OCI-LY7 (cell line): Measurements from ENCODE around the gene PMIS2. TPM values are rescaled to one million over a fixed set of nuclear protein-coding genes. Genes with fewer than 3 reads are reported as not detected.

Experiments used
- Bru-seq: library from RNA; stranded (reverse); fragments of 400-500 nt; gene quantifications from one replicate; lab custom pipeline; 2021; lab: Mats Ljungman, UMichigan
- BruChase-seq, 2 experiments: library from RNA; stranded (reverse); fragments of 400-500 nt; gene quantifications; one replicate each; lab custom pipeline; 2021; lab: Mats Ljungman, UMichigan
- BruUV-seq: library from RNA; stranded (reverse); fragments of 400-500 nt; replicated peaks from 2 replicates; lab custom pipeline; 2021; lab: Mats Ljungman, UMichigan
- CTCF ChIA-PET: fragments of 300-600 bp; sonication (Branson Sonifier 250); formaldehyde crosslinking; loops from one replicate; lab custom pipeline; 2022; ENCODE audit warnings: antibody characterized with exemption; ENCODE audit not compliant: unreplicated experiment; lab: Charles Lee
- POLR2A ChIA-PET: fragments of 300-600 bp; sonication (Branson Sonifier 250); formaldehyde crosslinking; loops from one replicate; lab custom pipeline; 2022; ENCODE audit warnings: antibody characterized with exemption; lab: Charles Lee
- DNase-seq: peaks from one replicate; pipeline ENCODE4 v3.0.0-alpha.2; 2015; ENCODE audit warnings: low spot score
- H2AFZ ChIP-seq: fragments of 200-600 bp; sonication (generic), shearing (Covaris generic); 2 replicates; pipeline ENCODE4 v1.6.1; 2014; ENCODE audit warnings: mild to moderate bottlenecking, antibody characterized with exemption, low read length, moderate library complexity
- H3K27ac ChIP-seq: fragments of 200-600 bp; sonication (generic); 2 replicates; pipeline ENCODE4 v1.5.1; 2014; ENCODE audit warnings: mixed run types, low read depth, mild to moderate bottlenecking, moderate library complexity, low read length, inconsistent platforms; ENCODE audit not compliant: poor library complexity, severe bottlenecking
- H3K36me3 ChIP-seq: fragments of 200-600 bp; sonication (generic); 2 replicates; pipeline ENCODE4 v1.6.1; 2014; ENCODE audit warnings: mild to moderate bottlenecking, antibody characterized with exemption, low read length, moderate library complexity, mixed read lengths; ENCODE audit not compliant: insufficient read depth
- H3K4me1 ChIP-seq: fragments of 200-600 bp; sonication (generic); 2 replicates; pipeline ENCODE4 v1.5.1; 2014; ENCODE audit warnings: mild to moderate bottlenecking, low read length; ENCODE audit not compliant: insufficient read depth, poor library complexity, severe bottlenecking
- H3K4me2 ChIP-seq: fragments of 200-600 bp; sonication (generic); 2 replicates; pipeline ENCODE4 v1.6.1; 2014; ENCODE audit warnings: mild to moderate bottlenecking, low read length
- H3K4me3 ChIP-seq: fragments of 200-600 bp; sonication (generic); 2 replicates; pipeline ENCODE4 v1.5.1; 2014; ENCODE audit warnings: mild to moderate bottlenecking, low read depth, low read length; ENCODE audit not compliant: poor library complexity, severe bottlenecking
- H3K79me2 ChIP-seq: fragments of 200-600 bp; sonication (generic); 2 replicates; pipeline ENCODE4 v1.6.1; 2016; ENCODE audit warnings: low read depth, mild to moderate bottlenecking, low read length, moderate library complexity, mixed read lengths; ENCODE audit not compliant: insufficient read depth
- H3K9me2 ChIP-seq: fragments of 200-600 bp; sonication (generic); 2 replicates; pipeline ENCODE4 v1.6.1; 2016; ENCODE audit warnings: mild to moderate bottlenecking, low read length, mixed read lengths; ENCODE audit not compliant: insufficient read depth
- H3K9me3 ChIP-seq: fragments of 200-600 bp; sonication (generic); 2 replicates; pipeline ENCODE4 v1.6.1; 2014; ENCODE audit warnings: mild to moderate bottlenecking, mixed run types, low read length, mixed read lengths
- H4K20me1 ChIP-seq: fragments of 200-600 bp; sonication (generic); 2 replicates; pipeline ENCODE4 v1.6.1; 2014; ENCODE audit warnings: mild to moderate bottlenecking, antibody characterized with exemption, low read length, moderate library complexity, mixed read lengths; ENCODE audit not compliant: insufficient read depth
- EZH2phosphoT487 ChIP-seq: fragments of 200-600 bp; sonication (generic); IDR thresholded peaks from 2 replicates; pipeline ENCODE4 v1.6.1; 2018; ENCODE audit warnings: low read depth, borderline replicate concordance, mild to moderate bottlenecking, mixed run types, antibody characterized with exemption, low read length, moderate library complexity, mixed read lengths
- intact Hi-C: fragments of 100-400 bp; cut with micrococcal nuclease; formaldehyde crosslinking; loops from one replicate; pipeline ENCODE4 v1.10.0; 2022; ENCODE audit not compliant: unreplicated experiment
- long read RNA-seq: library from polyadenylated mRNA; stranded (forward); transcript quantifications from one replicate; pipeline ENCODE4 v2.0.0, GENCODE V29; 2022
- total RNA-seq, 2 experiments: library from RNA; depleted of rRNA in 1 of 2; stranded (reverse); fragments of >200 nt in 1 of 2; shearing (Covaris generic) in 1 of 2; gene quantifications; 2 replicates each; pipeline ENCODE4 v1.2.3, GENCODE V29; 2014 to 2022
- TF ChIP-seq, protein P1 (sequence below): fragments of 200-600 bp; sonication (generic); conservative IDR thresholded peaks from 2 replicates; pipeline ENCODE4 v1.5.1; 2014; ENCODE audit warnings: mild to moderate bottlenecking, antibody characterized with exemption, low read length, moderate library complexity, mixed read lengths

The PMIS2 gene
- total RNA-seq (2014; rRNA removed; shearing (Covaris generic)) (not detected in 2 replicates), total RNA-seq (2022) (not detected in 2 replicates), Bru-seq, nascent RNA (not detected), BruChase-seq, experiment 1, labeled RNA remaining after a 6-hour chase (not detected), BruChase-seq, experiment 2, labeled RNA remaining after a 2-hour chase (not detected)
- long read RNA-seq = 0 reads

DNA sequence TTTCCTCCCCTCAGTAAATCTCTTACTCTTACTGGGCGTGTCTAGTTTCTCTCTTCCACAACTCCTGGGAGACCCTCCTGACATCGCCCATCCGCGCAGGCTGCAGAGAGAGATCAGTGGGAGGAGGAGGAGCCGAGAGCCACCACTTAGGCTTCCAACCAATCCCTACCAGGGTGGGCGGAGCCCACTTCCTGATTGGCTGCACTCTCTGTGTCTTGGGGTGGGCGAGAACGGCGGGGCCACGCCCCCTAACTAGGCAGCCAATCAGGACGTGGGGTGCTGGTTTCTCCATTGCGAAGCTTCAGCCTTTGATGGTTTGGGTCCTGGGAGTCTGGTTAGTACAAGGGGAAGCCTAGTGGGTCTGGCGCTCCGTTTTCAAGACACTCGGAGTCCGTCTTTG, at the start of gene PMIS2:
Gene PMIS2 (plus strand): TSS at position 326 of the 400 bp plus-strand sequence. CDS start 87 bp downstream, outside the sequence.
- Histone ChIP-seq H3K27ac (no peak within 1 kb of the TSS), H3K9me3 (no peaks in the 10 kb centered on the region), H3K4me3 (no peak within 1 kb of the TSS), H2AFZ (no peak within 1 kb of the TSS), H3K9me2 (no peaks in the 10 kb centered on the region), H3K4me1 (no peaks in the 10 kb centered on the region), H3K4me2 (no peak within 1 kb of the TSS), H4K20me1 (no peaks in the 10 kb centered on the region), H3K79me2 (no peaks in the 10 kb centered on the region), H3K36me3 (no peaks in the 10 kb centered on the region)
- no peak for TF ChIP-seq EZH2phosphoT487
- TF ChIP-seq, protein P1, sequence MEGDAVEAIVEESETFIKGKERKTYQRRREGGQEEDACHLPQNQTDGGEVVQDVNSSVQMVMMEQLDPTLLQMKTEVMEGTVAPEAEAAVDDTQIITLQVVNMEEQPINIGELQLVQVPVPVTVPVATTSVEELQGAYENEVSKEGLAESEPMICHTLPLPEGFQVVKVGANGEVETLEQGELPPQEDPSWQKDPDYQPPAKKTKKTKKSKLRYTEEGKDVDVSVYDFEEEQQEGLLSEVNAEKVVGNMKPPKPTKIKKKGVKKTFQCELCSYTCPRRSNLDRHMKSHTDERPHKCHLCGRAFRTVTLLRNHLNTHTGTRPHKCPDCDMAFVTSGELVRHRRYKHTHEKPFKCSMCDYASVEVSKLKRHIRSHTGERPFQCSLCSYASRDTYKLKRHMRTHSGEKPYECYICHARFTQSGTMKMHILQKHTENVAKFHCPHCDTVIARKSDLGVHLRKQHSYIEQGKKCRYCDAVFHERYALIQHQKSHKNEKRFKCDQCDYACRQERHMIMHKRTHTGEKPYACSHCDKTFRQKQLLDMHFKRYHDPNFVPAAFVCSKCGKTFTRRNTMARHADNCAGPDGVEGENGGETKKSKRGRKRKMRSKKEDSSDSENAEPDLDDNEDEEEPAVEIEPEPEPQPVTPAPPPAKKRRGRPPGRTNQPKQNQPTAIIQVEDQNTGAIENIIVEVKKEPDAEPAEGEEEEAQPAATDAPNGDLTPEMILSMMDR = no peak
- POLR2A ChIA-PET = no interaction called here
- peak; percentile 37 for DNase-seq
- no TSS peak for BruUV-seq
- CTCF ChIA-PET = no interaction called here
- intact Hi-C loops = no loop called here

DNA sequence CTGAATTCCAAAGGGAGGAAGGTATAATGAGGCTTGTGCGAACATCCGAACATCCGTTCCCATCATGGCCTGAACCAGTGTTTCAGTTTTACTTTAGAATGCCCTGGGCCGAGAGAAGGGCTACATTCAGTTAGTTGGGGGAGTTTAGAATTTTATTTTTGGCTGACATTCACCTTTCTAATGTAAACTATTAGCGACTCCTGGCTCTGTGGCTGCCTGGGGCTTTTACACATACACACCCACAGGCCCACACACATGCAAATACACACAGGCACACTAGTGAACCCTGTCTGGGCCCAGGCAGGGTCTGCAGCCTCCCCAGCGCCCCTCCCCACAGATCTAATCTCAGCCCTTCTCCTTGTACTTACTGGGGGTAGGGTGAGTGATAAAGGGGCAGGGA, 46.7 kb upstream of the PMIS2 start:
- no peak for TF ChIP-seq EZH2phosphoT487
- TF ChIP-seq, protein P1 = no peak
- Histone ChIP-seq H3K27ac (no peak overlapping the region), H3K4me3 (no peak overlapping the region), H3K4me2 (no peak overlapping the region), H3K9me3 (no peaks in the 10 kb centered on the region), H2AFZ (no peak overlapping the region), H3K79me2 (peaks cover 5% of the 10 kb centered on the region; the same call in 1 of the 2 replicates), H3K9me2 (no peaks in the 10 kb centered on the region), H3K36me3 (no peaks in the 10 kb centered on the region), H3K4me1 (peaks cover 20% of the 10 kb centered on the region), H4K20me1 (no peaks in the 10 kb centered on the region)
- POLR2A ChIA-PET = no interaction called here
- intact Hi-C loops = no loop called here
- BruUV-seq = no TSS peak
- no peak for DNase-seq
- CTCF ChIA-PET = no interaction called here

DNA sequence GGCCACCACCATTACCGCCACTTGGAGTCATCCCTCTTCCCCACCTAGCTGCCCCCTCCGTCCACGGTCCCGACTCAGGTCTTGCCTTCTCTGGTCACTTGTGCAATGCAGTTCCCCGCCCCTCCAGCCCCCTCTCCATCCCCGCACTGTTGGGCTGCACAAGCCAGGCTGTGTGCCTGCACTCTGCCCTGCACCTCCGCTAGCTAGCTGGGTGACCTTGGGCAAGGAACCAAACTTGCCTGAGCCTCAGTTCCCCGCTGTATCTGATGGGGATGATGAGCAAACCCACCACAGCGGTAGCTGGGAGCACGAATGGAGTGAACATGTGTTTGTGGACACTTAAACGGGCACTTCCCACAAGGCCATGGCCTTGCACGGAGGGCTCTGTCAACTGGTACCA, 46.1 kb upstream of the PMIS2 start:
- Histone ChIP-seq H3K4me1 (peaks cover 24% of the 10 kb centered on the region), H4K20me1 (no peaks in the 10 kb centered on the region), H3K27ac (no peak overlapping the region), H3K4me3 (no peak overlapping the region), H3K9me3 (no peaks in the 10 kb centered on the region), H3K36me3 (no peaks in the 10 kb centered on the region), H3K4me2 (no peak overlapping the region), H2AFZ (no peak overlapping the region), H3K9me2 (no peaks in the 10 kb centered on the region), H3K79me2 (peaks cover 10% of the 10 kb centered on the region; the same call in 1 of the 2 replicates)
- no peak for TF ChIP-seq EZH2phosphoT487
- TF ChIP-seq, protein P1 = no peak
- POLR2A ChIA-PET = no interaction called here
- no TSS peak for BruUV-seq
- CTCF ChIA-PET = no interaction called here
- intact Hi-C loops = no loop called here
- no peak for DNase-seq
